ENCODE data around the gene ZPBP2. TPM values are rescaled to one million over a fixed set of nuclear protein-coding genes. Genes with fewer than 3 reads are reported as not detected.

ZPBP2 gene
- total and polyA plus RNA-seq, 2 of the 13 experiments (the other 11 are each of a cell fraction or from before 2014, with no cell fraction given): not detected

GRCh38 chr17:39920218-39921210, 52.5 kb downstream of the ZPBP2 start (continued):
- TF ChIP-seq ZBTB40 (IDR thresholded peaks at IDR 0.05) (no peak), ZBTB40 (CRISPR knock-in tag; IDR thresholded peaks at IDR 0.05) (peak; percentile 42; the same call in 1 of the 2 replicates), ZSCAN25 (CRISPR knock-in tag; IDR thresholded peaks at IDR 0.05) (0 out of 2 replicates have a peak, but pooled peaks have one; percentile 20), RBM22 (optimal IDR thresholded peaks at IDR 0.05; ENCODE audit: low read length) (peak; percentile 89), ZNF275 (CRISPR knock-in tag; IDR thresholded peaks at IDR 0.05; ENCODE audit: borderline replicate concordance) (0 out of 2 replicates have a peak, but pooled peaks have one; percentile 48), ZSCAN9 (CRISPR knock-in tag; IDR thresholded peaks at IDR 0.05; ENCODE audit: borderline replicate concordance) (no peak), MXI1 (IDR thresholded peaks at IDR 0.05; ENCODE audit: borderline replicate concordance, low read depth, low read length) (peak; percentile 52; the same call in 1 of the 3 replicates), HNRNPL (IDR thresholded peaks at IDR 0.05; ENCODE audit: low read depth, low read length) (peak; percentile 75), KDM2A (CRISPR knock-in tag; IDR thresholded peaks at IDR 0.05; ENCODE audit: borderline replicate concordance, low read depth) (0 out of 2 replicates have a peak, but pooled peaks have one; percentile 17), ARID4A (CRISPR knock-in tag; IDR thresholded peaks at IDR 0.05; ENCODE audit: borderline replicate concordance) (peak; percentile 63)
